ENCODE measurements around the gene OR2B2. TPM values are rescaled to one million over a fixed set of nuclear protein-coding genes. Genes with fewer than 3 reads are reported as not detected.
A peak's percentile ranks its signal among the peaks of the same experiment; 100 is the strongest.

Gene OR2B2
- total and polyA plus RNA-seq, 5 donors: not detected

DNA sequence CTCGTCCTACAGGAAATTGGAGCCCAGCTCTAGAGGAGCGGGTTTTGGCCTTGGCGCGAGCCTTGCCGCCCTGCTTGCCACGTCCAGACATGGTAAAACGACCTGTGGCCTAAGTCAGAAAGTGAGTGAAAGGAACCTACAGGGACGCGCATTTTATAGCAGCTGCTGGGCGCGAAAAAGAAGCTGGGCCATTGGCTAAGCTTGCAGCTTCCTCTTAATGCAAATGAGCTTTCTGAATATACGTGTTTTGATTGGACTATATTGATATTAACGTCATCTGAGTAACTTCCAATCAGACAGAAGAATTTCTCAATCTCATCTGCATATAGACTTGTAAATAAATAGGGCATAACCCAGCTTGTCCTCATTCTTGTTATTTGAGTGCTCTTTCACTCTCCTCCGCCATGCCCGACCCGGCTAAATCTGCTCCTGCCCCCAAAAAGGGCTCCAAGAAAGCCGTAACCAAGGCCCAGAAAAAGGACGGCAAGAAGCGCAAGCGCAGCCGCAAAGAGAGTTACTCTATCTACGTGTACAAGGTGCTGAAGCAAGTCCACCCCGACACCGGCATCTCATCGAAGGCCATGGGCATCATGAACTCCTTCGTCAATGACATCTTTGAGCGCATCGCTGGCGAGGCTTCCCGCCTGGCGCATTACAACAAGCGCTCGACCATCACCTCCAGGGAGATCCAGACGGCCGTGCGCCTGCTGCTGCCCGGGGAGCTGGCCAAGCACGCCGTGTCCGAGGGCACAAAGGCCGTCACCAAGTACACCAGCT is 18.9 kb downstream of the OR2B2 start:
- Histone ChIP-seq H3K27ac (ENCODE audit: low read length) (peak overlapping the region; percentile 50), H3K4me3 (ENCODE audit: low read length) (peak overlapping the region; percentile 97), H3K27me3 (ENCODE audit: control insufficient read depth, insufficient read depth) (no peaks in the 10 kb centered on the region), H3K9me3 (ENCODE audit: control insufficient read depth, low read length) (no peaks in the 10 kb centered on the region), H3K4me1 (ENCODE audit: control insufficient read depth, insufficient read depth, low read length) (peaks cover 4% of the 10 kb centered on the region)
- intact Hi-C loops (cut with DNase I): loop anchor here (5.0 to 10.0 kb wide), 5 partner anchors 58 to 718 kb away; a partner anchor contains a TSS
- ATAC-seq: peak; percentile 70 to 80
- peak; percentile 71 to 86 (median 85) for DNase-seq
- WGBS: under 1% methylated on average over 41 of the region's 41 CpGs

- Histone ChIP-seq H3K27me3 (ENCODE audit: control insufficient read depth, insufficient read depth) (no peaks in the 10 kb centered on the region), H3K27ac (ENCODE audit: low read length) (peak overlapping the region; percentile 50)
Observed at GRCh38 chr6:27892649-27893058, 19.5 kb downstream of the OR2B2 start.

GRCh38 chr6:27891320-27891875 is 20.8 kb downstream of the OR2B2 start:
- Histone ChIP-seq H3K4me1 (ENCODE audit: control insufficient read depth, insufficient read depth, low read length) (peaks cover 4% of the 10 kb centered on the region), H3K27ac (ENCODE audit: low read length) (no peak overlapping the region), H3K27me3 (ENCODE audit: control insufficient read depth, insufficient read depth) (no peaks in the 10 kb centered on the region), H3K4me3 (ENCODE audit: low read length) (no peak overlapping the region), H3K9me3 (ENCODE audit: control insufficient read depth, low read length) (no peaks in the 10 kb centered on the region)
- DNase-seq: no peak
- intact Hi-C loops (cut with DNase I): loop anchor here (5.0 to 10.0 kb wide), 5 partner anchors 57 to 717 kb away; a partner anchor contains a TSS
- 41% methylated on average over 7 of the region's 7 CpGs for WGBS
- no peak for ATAC-seq

More at GRCh38 chr6:27892649-27893058, 19.5 kb downstream of the OR2B2 start:
- no peak for ATAC-seq
- Histone ChIP-seq H3K9me3 (ENCODE audit: control insufficient read depth, low read length) (no peaks in the 10 kb centered on the region), H3K4me3 (ENCODE audit: low read length) (peak overlapping the region; percentile 97), H3K4me1 (ENCODE audit: control insufficient read depth, insufficient read depth, low read length) (peaks cover 4% of the 10 kb centered on the region)
- intact Hi-C loops (cut with DNase I): loop anchor here (5.0 to 10.0 kb wide), 5 partner anchors 58 to 718 kb away; a partner anchor contains a TSS
- WGBS: 3% methylated on average over 26 of the region's 26 CpGs
- no peak for DNase-seq

- Histone ChIP-seq H3K27me3 (ENCODE audit: control insufficient read depth, insufficient read depth) (no peaks in the 10 kb centered on the region), H3K27ac (ENCODE audit: low read length) (peak overlapping the region; percentile 19), H3K4me1 (ENCODE audit: control insufficient read depth, insufficient read depth, low read length) (peaks cover 4% of the 10 kb centered on the region), H3K4me3 (ENCODE audit: low read length) (peak overlapping the region; percentile 52), H3K9me3 (ENCODE audit: control insufficient read depth, low read length) (no peaks in the 10 kb centered on the region)
- intact Hi-C loops (cut with DNase I): loop anchor here (5.0 to 10.0 kb wide), 5 partner anchors 56 to 716 kb away; a partner anchor contains a TSS
- DNase-seq: peak; percentile 28 to 74 (median 68)
- ATAC-seq: peak in 1 of 2 donors; percentile 29
- 2% methylated on average over 50 of the region's 50 CpGs for whole genome bisulfite sequencing
Observed at GRCh38 chr6:27890445-27891319, 21.5 kb downstream of the OR2B2 start.

- ATAC-seq: no peak
- WGBS: 25% methylated on average over 19 of the region's 19 CpGs
- H3K9me3 ChIP-seq (ENCODE audit: control insufficient read depth, low read length): no peaks in the 10 kb centered on the region
- H3K27ac ChIP-seq (ENCODE audit: low read length): no peak overlapping the region
- peaks cover 4% of the 10 kb centered on the region for H3K4me1 ChIP-seq (ENCODE audit: control insufficient read depth, insufficient read depth, low read length)
- H3K4me3 ChIP-seq (ENCODE audit: low read length): peak overlapping the region; percentile 52
- H3K27me3 ChIP-seq (ENCODE audit: control insufficient read depth, insufficient read depth): peaks cover 3% of the 10 kb centered on the region
- DNase-seq: no peak
- intact Hi-C loops (cut with DNase I): loop anchor here (5.0 to 10.0 kb wide), 5 partner anchors 55 to 715 kb away; a partner anchor contains a TSS
Observed at GRCh38 chr6:27889628-27890444, 22.4 kb downstream of the OR2B2 start.

DNA sequence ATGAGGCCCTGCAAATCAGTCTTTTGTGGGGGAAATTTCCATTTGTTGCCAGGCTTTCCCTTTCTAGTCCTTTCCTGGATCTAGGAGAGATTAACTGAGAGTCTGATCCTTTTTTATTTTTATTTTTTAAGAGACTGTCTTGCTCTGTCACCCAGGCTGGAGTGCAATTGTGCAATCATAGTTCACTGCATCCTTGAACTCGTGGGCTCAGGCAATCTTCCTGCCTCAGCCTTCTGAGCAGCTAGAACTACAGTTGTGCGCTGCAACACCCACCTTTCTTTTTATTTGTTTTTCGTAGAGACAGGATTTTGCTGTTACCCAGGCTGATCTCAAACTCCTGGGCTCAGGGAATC is 22.9 kb downstream of the OR2B2 start:
- WGBS: 77% methylated on average over 3 of the region's 3 CpGs
- Histone ChIP-seq H3K4me3 (ENCODE audit: low read length) (no peak overlapping the region), H3K27me3 (ENCODE audit: control insufficient read depth, insufficient read depth) (peaks cover 3% of the 10 kb centered on the region), H3K27ac (ENCODE audit: low read length) (no peak overlapping the region), H3K9me3 (ENCODE audit: control insufficient read depth, low read length) (no peaks in the 10 kb centered on the region), H3K4me1 (ENCODE audit: control insufficient read depth, insufficient read depth, low read length) (peaks cover 4% of the 10 kb centered on the region)
- intact Hi-C loops (cut with DNase I): no loop called here
- ATAC-seq: no peak
- DNase-seq: no peak

GRCh38 chr6:27888566-27888965 is 23.6 kb downstream of the OR2B2 start:
- Histone ChIP-seq H3K27me3 (ENCODE audit: control insufficient read depth, insufficient read depth) (peaks cover 3% of the 10 kb centered on the region), H3K4me1 (ENCODE audit: control insufficient read depth, insufficient read depth, low read length) (peaks cover 4% of the 10 kb centered on the region), H3K27ac (ENCODE audit: low read length) (no peak overlapping the region), H3K4me3 (ENCODE audit: low read length) (no peak overlapping the region), H3K9me3 (ENCODE audit: control insufficient read depth, low read length) (no peaks in the 10 kb centered on the region)
- ATAC-seq (no peak), DNase-seq (no peak)
- intact Hi-C loops (cut with DNase I): no loop called here
- 74% methylated on average over 2 of the region's 2 CpGs for WGBS

DNA sequence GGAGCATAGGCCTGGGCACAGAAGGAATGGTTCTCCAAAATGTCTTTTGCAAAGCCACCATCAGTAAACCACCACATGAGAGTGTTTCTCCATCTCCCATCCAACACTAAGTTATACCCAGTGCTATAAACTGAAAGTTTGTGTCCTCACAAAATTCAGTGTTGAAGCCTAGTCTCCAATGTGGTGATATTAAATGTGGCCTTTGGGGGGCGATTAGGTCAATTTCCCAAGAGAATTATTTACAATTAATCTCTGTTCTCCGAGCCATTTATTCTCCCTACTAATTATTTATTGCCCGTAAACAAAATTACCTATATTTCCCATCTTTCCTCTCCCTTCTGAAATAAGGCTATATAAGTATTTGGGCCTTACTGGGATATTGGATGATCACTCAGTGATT is 26.1 kb downstream of the OR2B2 start:
- Histone ChIP-seq H3K27ac (ENCODE audit: low read length) (no peak overlapping the region), H3K27me3 (ENCODE audit: control insufficient read depth, insufficient read depth) (peaks cover 3% of the 10 kb centered on the region), H3K9me3 (ENCODE audit: control insufficient read depth, low read length) (no peaks in the 10 kb centered on the region), H3K4me1 (ENCODE audit: control insufficient read depth, insufficient read depth, low read length) (peaks cover 4% of the 10 kb centered on the region), H3K4me3 (ENCODE audit: low read length) (no peak overlapping the region)
- intact Hi-C loops (cut with DNase I): no loop called here
- ATAC-seq (no peak), DNase-seq (no peak)
- whole genome bisulfite sequencing: 89% methylated on average over 3 of the region's 3 CpGs

- no peak overlapping the region for H3K4me3 ChIP-seq (ENCODE audit: low read length)
- H3K4me1 ChIP-seq (ENCODE audit: control insufficient read depth, insufficient read depth, low read length): no peaks in the 10 kb centered on the region
- peaks cover 3% of the 10 kb centered on the region for H3K27me3 ChIP-seq (ENCODE audit: control insufficient read depth, insufficient read depth)
- ATAC-seq (no peak), DNase-seq (no peak)
- H3K27ac ChIP-seq (ENCODE audit: low read length): no peak overlapping the region
- intact Hi-C loops (cut with DNase I): no loop called here
- WGBS: 98% methylated on average over 1 of the region's 1 CpG
- H3K9me3 ChIP-seq (ENCODE audit: control insufficient read depth, low read length): no peaks in the 10 kb centered on the region
Observed at GRCh38 chr6:27883136-27883535, 29.1 kb downstream of the OR2B2 start.

DNA sequence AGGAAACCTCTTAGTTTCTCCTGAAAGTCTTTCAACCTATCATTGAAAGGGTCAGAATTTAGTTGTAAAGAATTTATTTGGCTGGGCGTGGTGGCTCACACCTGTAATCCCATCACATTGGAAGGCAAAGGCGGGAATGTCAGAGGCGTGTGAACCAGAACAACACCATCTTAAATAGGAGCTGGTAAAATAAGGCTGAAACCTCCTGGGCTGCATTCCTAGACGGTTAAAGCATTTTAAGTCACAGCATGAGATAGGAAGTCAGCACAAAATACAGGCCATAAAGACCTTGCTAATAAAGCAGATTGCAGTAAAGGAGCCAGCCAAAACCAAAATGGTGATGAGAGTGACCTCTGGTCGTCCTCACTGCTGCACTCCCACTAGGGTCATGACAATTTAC is 29.6 kb downstream of the OR2B2 start:
- Histone ChIP-seq H3K4me3 (ENCODE audit: low read length) (no peak overlapping the region), H3K27me3 (ENCODE audit: control insufficient read depth, insufficient read depth) (peaks cover 3% of the 10 kb centered on the region), H3K27ac (ENCODE audit: low read length) (no peak overlapping the region), H3K9me3 (ENCODE audit: control insufficient read depth, low read length) (no peaks in the 10 kb centered on the region), H3K4me1 (ENCODE audit: control insufficient read depth, insufficient read depth, low read length) (no peaks in the 10 kb centered on the region)
- intact Hi-C loops (cut with DNase I): no loop called here
- ATAC-seq (no peak), DNase-seq (no peak)
- WGBS: 73% methylated on average over 5 of the region's 5 CpGs
